ENCODE data around the gene NACAD. TPM values are rescaled to one million over a fixed set of nuclear protein-coding genes. Genes with fewer than 3 reads are reported as not detected.

NACAD gene
- total and polyA plus RNA-seq, 2 of the 4 experiments (the other 2 are of a cell fraction): 0.54 to 2.2 TPM

DNA sequence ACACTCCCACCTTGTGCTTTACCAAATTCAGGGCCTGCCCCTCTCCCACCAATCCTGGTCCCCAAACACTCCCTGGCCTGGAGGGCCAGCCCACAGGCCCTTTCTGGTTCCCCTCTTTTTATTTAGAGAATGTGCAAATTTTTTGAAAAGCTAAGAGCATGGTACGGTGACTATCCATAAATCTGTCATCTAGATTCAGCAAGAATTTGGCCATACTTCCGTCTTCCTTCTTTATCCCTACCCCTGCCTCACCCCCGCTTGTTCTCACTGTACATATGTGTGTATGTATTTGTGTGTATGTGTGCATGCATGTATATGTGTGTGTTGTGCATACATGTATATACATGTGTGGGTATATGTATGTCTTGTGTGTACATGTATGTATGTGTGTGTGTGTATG, 30.8 kb upstream of the NACAD start:
- Histone ChIP-seq H2BK15ac (ENCODE audit: low read depth, low read length) (no peak overlapping the region), H3K27me3 (ENCODE audit: control insufficient read depth, insufficient read depth, low read length) (peaks cover 31% of the 10 kb centered on the region), H3K23ac (ENCODE audit: low read depth, low read length) (no peak overlapping the region), H2BK120ac (ENCODE audit: low read depth, low read length) (no peak overlapping the region), H3K9me1 (ENCODE audit: insufficient read depth, low read length) (no peaks in the 10 kb centered on the region), H4K20me1 (ENCODE audit: insufficient read depth, low read length) (no peaks in the 10 kb centered on the region), H3K4me3 (ENCODE audit: insufficient read depth, low read depth, low read length) (no peak overlapping the region), H3K14ac (replicated peaks; ENCODE audit: low read depth, low read length) (no peak overlapping the region), H3K18ac (ENCODE audit: low read depth, low read length) (no peak overlapping the region), H3K4me1 (ENCODE audit: control insufficient read depth, insufficient read depth, low read length) (no peaks in the 10 kb centered on the region), H3K79me1 (ENCODE audit: low read depth in 1 of 2, low read length in 2 of 2) (no peaks in the 10 kb centered on the region), H2BK5ac (ENCODE audit: low read depth, low read length, poor library complexity, severe bottlenecking) (no peak overlapping the region), H2AK9ac (replicated peaks; ENCODE audit: low read depth, low read length, poor library complexity) (no peak overlapping the region), H2AFZ (replicated peaks; ENCODE audit: low read length, poor library complexity) (peak overlapping the region; percentile 35), H3K9me3 (ENCODE audit: control insufficient read depth, insufficient read depth, low read length) (no peaks in the 10 kb centered on the region), H4K91ac (ENCODE audit: insufficient read depth, low read depth, low read length) (no peak overlapping the region), H3K4ac (ENCODE audit: low read depth, low read length) (no peak overlapping the region), H4K5ac (ENCODE audit: low read depth, low read length) (no peak overlapping the region), H4K8ac (ENCODE audit: low read depth in 2 of 2, low read length in 2 of 2) (no peak overlapping the region), H3K56ac (ENCODE audit: extremely low read depth, insufficient read depth, low read length) (no peak overlapping the region), H3K9ac (ENCODE audit: low read depth, low read length) (no peak overlapping the region), H2AK5ac (ENCODE audit: low read depth, low read length) (no peak overlapping the region), H3K36me3 (ENCODE audit: control insufficient read depth, insufficient read depth, low read length) (no peaks in the 10 kb centered on the region), H3K4me2 (ENCODE audit: low read depth, low read length) (no peak overlapping the region), H2BK20ac (ENCODE audit: low read depth, low read length) (no peak overlapping the region), H3K27ac (ENCODE audit: insufficient read depth, low read length) (no peak overlapping the region)
- ChIA-PET CTCF (no interaction called here), POLR2A (ENCODE audit: unreplicated experiment) (no interaction called here)
- dilution Hi-C loops (cut with HindIII; ENCODE audit: low sequenced_read_pairs, unreplicated experiment): no loop called here
- DNase-seq (no peak), ATAC-seq (ENCODE audit: low read depth) (no peak)
- TF ChIP-seq RCOR1 (IDR thresholded peaks at IDR 0.05; ENCODE audit: insufficient replicate concordance, low read length) (no peak), RFX5 (IDR thresholded peaks at IDR 0.05; ENCODE audit: low read depth, low read length) (no peak), NFE2L2 (IDR thresholded peaks at IDR 0.05; ENCODE audit: low read depth, low read length) (no peak)
- TF ChIP-seq, protein P1, sequence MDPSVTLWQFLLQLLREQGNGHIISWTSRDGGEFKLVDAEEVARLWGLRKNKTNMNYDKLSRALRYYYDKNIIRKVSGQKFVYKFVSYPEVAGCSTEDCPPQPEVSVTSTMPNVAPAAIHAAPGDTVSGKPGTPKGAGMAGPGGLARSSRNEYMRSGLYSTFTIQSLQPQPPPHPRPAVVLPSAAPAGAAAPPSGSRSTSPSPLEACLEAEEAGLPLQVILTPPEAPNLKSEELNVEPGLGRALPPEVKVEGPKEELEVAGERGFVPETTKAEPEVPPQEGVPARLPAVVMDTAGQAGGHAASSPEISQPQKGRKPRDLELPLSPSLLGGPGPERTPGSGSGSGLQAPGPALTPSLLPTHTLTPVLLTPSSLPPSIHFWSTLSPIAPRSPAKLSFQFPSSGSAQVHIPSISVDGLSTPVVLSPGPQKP (IDR thresholded peaks at IDR 0.05; ENCODE audit: borderline replicate concordance, low read depth, low read length): no peak
- no TSS peak for BruUV-seq (replicated peaks)
- in situ Hi-C loops (cut with MboI; ENCODE audit: low sequenced_read_pairs): no loop called here
- intact Hi-C loops (cut with micrococcal nuclease): no loop called here
- WGBS, 2 experiments (ENCODE audit: extremely low coverage in 2 of 2, insufficient read length in 1 of 2): no CpG with 5 or more reads among the region's 3 CpGs
